A673 (cell line): ENCODE measurements around the gene RHBDD3. TPM values are rescaled to one million over a fixed set of nuclear protein-coding genes. Genes with fewer than 3 reads are reported as not detected.

Experiments
- BruUV-seq: library from RNA; stranded (reverse); fragments of 400-500 nt; replicated peaks from 2 replicates; lab custom pipeline; 2021; lab: Mats Ljungman, UMichigan
- CTCF ChIA-PET: fragments of 300-600 bp; sonication (Branson Sonifier 250); formaldehyde crosslinking; loops from one replicate; lab custom pipeline; 2022; ENCODE audit warnings: antibody characterized with exemption; lab: Charles Lee
- POLR2A ChIA-PET: fragments of 300-600 bp; sonication (Branson Sonifier 250); formaldehyde crosslinking; loops from one replicate; lab custom pipeline; 2022; ENCODE audit warnings: antibody characterized with exemption; ENCODE audit not compliant: low non-redundant PET; lab: Charles Lee
- DNase-seq: peaks from one replicate; pipeline ENCODE4 v3.0.0-alpha.2; 2015; ENCODE audit warnings: low spot score
- H3K27ac ChIP-seq: fragments of 200-600 bp; sonication (generic); 2 replicates; pipeline ENCODE4 v1.5.1; 2016; ENCODE audit warnings: mixed run types, low read depth, mild to moderate bottlenecking, mixed read lengths, antibody characterized with exemption, low read length; ENCODE audit not compliant: poor library complexity, severe bottlenecking
- H3K27me3 ChIP-seq: fragments of 200-600 bp; sonication (generic); replicated peaks from 2 replicates; pipeline ENCODE4 v1.6.1; 2017; ENCODE audit warnings: mixed run types, low read depth, mild to moderate bottlenecking, mixed read lengths, antibody characterized with exemption, low read length; ENCODE audit not compliant: insufficient read depth, poor library complexity
- H3K36me3 ChIP-seq: fragments of 200-600 bp; sonication (generic); 2 replicates; pipeline ENCODE4 v1.6.1; 2016; ENCODE audit warnings: mixed run types, mild to moderate bottlenecking, mixed read lengths, antibody characterized with exemption, low read length; ENCODE audit not compliant: insufficient read depth, poor library complexity, severe bottlenecking
- H3K4me1 ChIP-seq: fragments of 200-600 bp; sonication (generic); 2 replicates; pipeline ENCODE4 v1.6.1; 2017; ENCODE audit warnings: mixed run types, mild to moderate bottlenecking, mixed read lengths, antibody characterized with exemption, low read length; ENCODE audit not compliant: insufficient read depth, poor library complexity, severe bottlenecking
- H3K4me3 ChIP-seq: fragments of 200-600 bp; sonication (generic); 2 replicates; pipeline ENCODE4 v1.5.1; 2016; ENCODE audit warnings: low read depth, mixed run types, mild to moderate bottlenecking, mixed read lengths, low read length; ENCODE audit not compliant: poor library complexity, severe bottlenecking
- H3K9me3 ChIP-seq: fragments of 200-600 bp; sonication (generic); 2 replicates; pipeline ENCODE4 v1.6.1; 2016; ENCODE audit warnings: mixed run types, low read depth, mild to moderate bottlenecking, mixed read lengths, antibody characterized with exemption, low read length; ENCODE audit not compliant: poor library complexity, severe bottlenecking
- EZH2 ChIP-seq: fragments of 200-600 bp; sonication (generic); IDR thresholded peaks from 2 replicates; pipeline ENCODE4 v1.6.1; 2017; ENCODE audit warnings: borderline replicate concordance, low read depth, mild to moderate bottlenecking, mixed read lengths, antibody characterized with exemption, low read length; ENCODE audit not compliant: poor library complexity, severe bottlenecking
- intact Hi-C: fragments of 100-400 bp; cut with micrococcal nuclease; formaldehyde crosslinking; loops from one replicate; pipeline ENCODE4 v1.10.0; 2022; ENCODE audit not compliant: unreplicated experiment
- total RNA-seq: library from RNA; stranded (reverse); gene quantifications from 2 replicates; pipeline ENCODE4 v1.2.3, GENCODE V29; 2021
- TF ChIP-seq, protein P1 (sequence below): fragments of 300-800, 200-600 bp; sonication (generic); conservative IDR thresholded peaks from 2 replicates; pipeline ENCODE4 v1.5.1; 2017; ENCODE audit warnings: low read depth, mild to moderate bottlenecking, antibody characterized with exemption, low read length, moderate library complexity, mixed read lengths

Gene RHBDD3
- total RNA-seq, 1 experiment from 2014 or later: 84.0 TPM

GRCh38 chr22:29216011-29216872 is 51.5 kb downstream of the RHBDD3 start:
- intact Hi-C loops: no loop called here
- Histone ChIP-seq H3K27ac (no peak overlapping the region), H3K4me3 (no peak overlapping the region), H3K4me1 (no peaks in the 10 kb centered on the region), H3K27me3 (no peaks in the 10 kb centered on the region), H3K36me3 (no peaks in the 10 kb centered on the region), H3K9me3 (no peaks in the 10 kb centered on the region)
- POLR2A ChIA-PET: interaction anchor here (0.5 kb wide), 1 partner anchor 57 kb away, joined by 3 read pairs; no protein-coding TSS in a partner anchor
- CTCF ChIA-PET: no interaction called here
- no peak for DNase-seq
- TF ChIP-seq, protein P1, sequence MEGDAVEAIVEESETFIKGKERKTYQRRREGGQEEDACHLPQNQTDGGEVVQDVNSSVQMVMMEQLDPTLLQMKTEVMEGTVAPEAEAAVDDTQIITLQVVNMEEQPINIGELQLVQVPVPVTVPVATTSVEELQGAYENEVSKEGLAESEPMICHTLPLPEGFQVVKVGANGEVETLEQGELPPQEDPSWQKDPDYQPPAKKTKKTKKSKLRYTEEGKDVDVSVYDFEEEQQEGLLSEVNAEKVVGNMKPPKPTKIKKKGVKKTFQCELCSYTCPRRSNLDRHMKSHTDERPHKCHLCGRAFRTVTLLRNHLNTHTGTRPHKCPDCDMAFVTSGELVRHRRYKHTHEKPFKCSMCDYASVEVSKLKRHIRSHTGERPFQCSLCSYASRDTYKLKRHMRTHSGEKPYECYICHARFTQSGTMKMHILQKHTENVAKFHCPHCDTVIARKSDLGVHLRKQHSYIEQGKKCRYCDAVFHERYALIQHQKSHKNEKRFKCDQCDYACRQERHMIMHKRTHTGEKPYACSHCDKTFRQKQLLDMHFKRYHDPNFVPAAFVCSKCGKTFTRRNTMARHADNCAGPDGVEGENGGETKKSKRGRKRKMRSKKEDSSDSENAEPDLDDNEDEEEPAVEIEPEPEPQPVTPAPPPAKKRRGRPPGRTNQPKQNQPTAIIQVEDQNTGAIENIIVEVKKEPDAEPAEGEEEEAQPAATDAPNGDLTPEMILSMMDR: no peak
- no peak for TF ChIP-seq EZH2
- BruUV-seq: no TSS peak

DNA sequence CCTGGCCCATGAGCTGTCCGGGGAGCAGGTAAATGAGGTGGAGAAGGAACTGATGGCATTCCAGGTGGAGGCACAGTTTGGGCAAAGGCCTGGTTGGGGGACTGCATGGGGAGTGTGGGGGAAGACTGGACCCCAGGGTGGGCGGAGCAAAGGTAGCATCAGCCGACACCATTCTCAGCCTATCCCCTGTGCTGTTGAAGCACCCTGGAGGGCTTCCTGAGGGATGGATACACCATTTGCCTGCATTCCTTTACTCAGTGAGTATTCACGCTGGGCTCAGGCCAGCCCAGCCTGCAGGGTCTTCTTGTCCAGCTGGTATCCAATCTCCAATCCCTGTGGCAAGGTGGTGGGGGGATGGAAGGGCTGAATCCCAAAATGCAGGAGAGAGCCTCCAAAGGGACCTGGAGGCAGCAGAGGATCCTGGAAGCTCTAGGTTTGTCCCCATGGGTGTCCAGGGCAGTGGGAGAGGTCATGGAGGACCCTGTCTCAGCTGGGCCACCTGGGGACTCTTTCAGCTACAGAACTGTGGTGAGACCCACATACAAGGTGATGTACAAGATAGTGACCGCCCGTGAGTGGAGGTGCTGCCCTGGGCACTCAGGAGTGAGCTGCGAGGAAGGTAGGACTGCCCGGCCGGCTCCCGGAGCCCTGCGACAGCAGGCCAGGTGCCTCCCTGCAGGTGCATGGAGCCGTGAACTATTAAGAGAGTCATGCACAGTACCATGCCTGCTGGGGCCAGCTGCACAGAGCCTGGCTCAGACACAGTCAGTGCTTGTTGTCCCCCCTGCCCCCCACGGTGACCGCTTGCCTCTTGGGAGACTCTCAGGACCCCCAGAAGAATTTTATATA is 52.5 kb downstream of the RHBDD3 start:
- TF ChIP-seq EZH2: no peak
- TF ChIP-seq, protein P1: no peak
- no peak for DNase-seq
- H3K36me3 ChIP-seq: no peaks in the 10 kb centered on the region
- intact Hi-C loops: no loop called here
- CTCF ChIA-PET: no interaction called here
- no peaks in the 10 kb centered on the region for H3K9me3 ChIP-seq
- H3K4me1 ChIP-seq: no peaks in the 10 kb centered on the region
- POLR2A ChIA-PET: no interaction called here
- H3K27ac ChIP-seq: no peak overlapping the region
- no TSS peak for BruUV-seq
- no peaks in the 10 kb centered on the region for H3K27me3 ChIP-seq
- H3K4me3 ChIP-seq: no peak overlapping the region

DNA sequence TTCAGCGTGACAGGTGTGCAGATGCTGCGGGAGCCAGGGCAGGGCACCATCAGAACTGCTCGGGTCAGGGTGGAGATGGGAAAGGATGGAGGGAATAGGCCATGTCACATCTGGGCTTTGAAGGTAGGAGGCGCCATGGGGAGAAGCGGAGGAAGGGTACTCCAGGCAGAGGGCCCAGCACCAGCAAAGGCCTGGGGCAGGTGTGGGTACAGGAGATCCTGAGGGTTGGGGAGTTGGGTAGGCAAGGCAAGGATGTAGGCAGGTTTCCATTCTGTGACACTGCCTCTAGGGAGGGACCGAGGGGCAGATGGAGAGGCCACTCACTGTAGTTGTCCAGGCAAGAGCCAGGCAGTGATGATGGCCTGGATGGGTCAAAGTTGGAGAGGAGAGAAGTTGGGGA is 53.5 kb downstream of the RHBDD3 start:
- CTCF ChIA-PET: no interaction called here
- H3K4me3 ChIP-seq: no peak overlapping the region
- POLR2A ChIA-PET: no interaction called here
- H3K9me3 ChIP-seq: no peaks in the 10 kb centered on the region
- no peaks in the 10 kb centered on the region for H3K27me3 ChIP-seq
- no TSS peak for BruUV-seq
- no peaks in the 10 kb centered on the region for H3K4me1 ChIP-seq
- no peak for TF ChIP-seq EZH2
- TF ChIP-seq, protein P1: no peak
- no peak overlapping the region for H3K27ac ChIP-seq
- no peak for DNase-seq
- H3K36me3 ChIP-seq: no peaks in the 10 kb centered on the region
- intact Hi-C loops: no loop called here
